OCI-LY1 (cell line): ENCODE results near the gene ZNF263.

Experiments used
- EZH2 ChIP-seq: fragments of 200-600 bp; sonication (generic), shearing (Covaris generic); IDR thresholded peaks from 2 replicates; pipeline ENCODE4 v1.8.0; 2017; ENCODE audit warnings: borderline replicate concordance, mixed run types, mild to moderate bottlenecking, antibody characterized with exemption, low read length, moderate library complexity, mixed read lengths
- TF ChIP-seq, protein P1 (sequence below): fragments of 200-600 bp; sonication (generic), shearing (Covaris generic); IDR thresholded peaks from 2 replicates; pipeline ENCODE4 v1.5.1; 2017; ENCODE audit warnings: mild to moderate bottlenecking, antibody characterized with exemption, low read length, moderate library complexity, mixed read lengths

GRCh38 chr16:3292604-3293003 is 9.3 kb downstream of the ZNF263 start:
- TF ChIP-seq, protein P1, sequence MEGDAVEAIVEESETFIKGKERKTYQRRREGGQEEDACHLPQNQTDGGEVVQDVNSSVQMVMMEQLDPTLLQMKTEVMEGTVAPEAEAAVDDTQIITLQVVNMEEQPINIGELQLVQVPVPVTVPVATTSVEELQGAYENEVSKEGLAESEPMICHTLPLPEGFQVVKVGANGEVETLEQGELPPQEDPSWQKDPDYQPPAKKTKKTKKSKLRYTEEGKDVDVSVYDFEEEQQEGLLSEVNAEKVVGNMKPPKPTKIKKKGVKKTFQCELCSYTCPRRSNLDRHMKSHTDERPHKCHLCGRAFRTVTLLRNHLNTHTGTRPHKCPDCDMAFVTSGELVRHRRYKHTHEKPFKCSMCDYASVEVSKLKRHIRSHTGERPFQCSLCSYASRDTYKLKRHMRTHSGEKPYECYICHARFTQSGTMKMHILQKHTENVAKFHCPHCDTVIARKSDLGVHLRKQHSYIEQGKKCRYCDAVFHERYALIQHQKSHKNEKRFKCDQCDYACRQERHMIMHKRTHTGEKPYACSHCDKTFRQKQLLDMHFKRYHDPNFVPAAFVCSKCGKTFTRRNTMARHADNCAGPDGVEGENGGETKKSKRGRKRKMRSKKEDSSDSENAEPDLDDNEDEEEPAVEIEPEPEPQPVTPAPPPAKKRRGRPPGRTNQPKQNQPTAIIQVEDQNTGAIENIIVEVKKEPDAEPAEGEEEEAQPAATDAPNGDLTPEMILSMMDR, result no peak
- no peak for TF ChIP-seq EZH2
